Stomach (tissue), 9 donors: ENCODE results near the gene CXCR5. TPM values are rescaled to one million over a fixed set of nuclear protein-coding genes. Genes with fewer than 3 reads are reported as not detected.
A peak's percentile ranks its signal among the peaks of the same experiment; 100 is the strongest.

Experiments used
- DNase-seq, 2 donors: peaks; one replicate each; pipeline versions ENCODE4 v3.0.0 to v3.0.0-alpha.2; 2013 to 2019
- H3K27ac ChIP-seq, 5 donors: fragments of 200-600 bp in 4 of 5; sonication (generic) in 4 of 5; one replicate each; pipeline ENCODE4 v1.5.1; 2013 to 2019; ENCODE audit warnings: mild to moderate bottlenecking in 1 of 5, moderate library complexity in 1 of 5
- H3K27me3 ChIP-seq, 3 donors: fragments of 200-600 bp; sonication (generic); one replicate each; pipeline ENCODE4 v1.5.1; 2017 to 2019; ENCODE audit warnings: mixed run types in 1 of 3
- H3K36me3 ChIP-seq, 4 donors: fragments of 200-600 bp; sonication (generic); 1 replicate in 3 of 4; 2 replicates in 1 of 4; pipeline ENCODE4 v1.5.1; 2016 to 2019
- H3K4me1 ChIP-seq, 4 donors: fragments of 200-600 bp; sonication (generic); one replicate each; pipeline ENCODE4 v1.5.1; 2016 to 2019
- H3K4me3 ChIP-seq, 4 donors: fragments of 200-600 bp; sonication (generic) in 3 of 4; one replicate each; pipeline ENCODE4 v1.5.1; 2016 to 2019; ENCODE audit warnings: mild to moderate bottlenecking in 1 of 4
- H3K9me3 ChIP-seq, 4 donors: fragments of 200-600 bp; sonication (generic); one replicate each; pipeline ENCODE4 v1.5.1; 2016 to 2019
- EP300 ChIP-seq: sonication (generic); formaldehyde crosslinking; IDR thresholded peaks from one replicate; pipeline ENCODE4 v1.6.1; 2017; ENCODE audit warnings: antibody characterized with exemption
- POLR2A ChIP-seq, 4 donors: fragments of 450-650 bp; IDR thresholded peaks; one replicate each; pipeline ENCODE4 v1.6.1; 2016; ENCODE audit warnings: antibody characterized with exemption in 4 of 4, control low read depth in 2 of 4, mild to moderate bottlenecking in 1 of 4, moderate library complexity in 1 of 4
- POLR2AphosphoS5 ChIP-seq, 3 donors: sonication (generic); formaldehyde crosslinking; IDR thresholded peaks; one replicate each; pipeline ENCODE4 v1.6.1; 2016; ENCODE audit warnings: antibody characterized with exemption in 3 of 3
- WGBS, 5 donors: extraction: QIAGEN DNeasy Blood & Tissue Kit in 3 of 5; methylation state at CpG; one replicate each; pipeline versions ENCODE4 v1.1.5 to v1.1.7; 2013 to 2018; 5-methylcytosine and 5-hydroxymethylcytosine counted together
- intact Hi-C: fragments of 100-400 bp; cut with DNase I; formaldehyde crosslinking; loops from one replicate; pipeline ENCODE4 v1.15.1; 2023; ENCODE audit warnings: low total_unique reads
- polyA plus RNA-seq, 3 donors: library from polyadenylated mRNA; stranded (reverse); fragments of 200-250 nt; gene quantifications; one replicate each; pipeline ENCODE4 v1.2.3, GENCODE V29; 2013
- total RNA-seq, 5 donors: library from RNA; depleted of rRNA; stranded (reverse); fragments of >200 nt; gene quantifications; one replicate each; pipeline versions ENCODE4 v1.1.0 to v1.2.3, GENCODE V29; 2014 to 2016
- TF ChIP-seq, protein P1 (sequence below), 7 experiments: fragments of 450-650 bp in 4 of 7; fragments of 200-600 bp in 3 of 7; sonication (generic) in 3 of 7; IDR thresholded peaks; one replicate each; pipeline ENCODE4 v1.5.1; 2016 to 2019; ENCODE audit warnings: antibody characterized with exemption in 7 of 7, control low read depth in 2 of 7, mild to moderate bottlenecking in 1 of 7
- donor health status: healthy with polysubstance abuse.
- donor health status: Bipolar disorder and iron deficiency.
- donor health status: healthy.

The CXCR5 gene
- total and polyA plus RNA-seq, 8 donors: 0.12 to 0.60 (median 0.15) TPM; not detected in 4

DNA sequence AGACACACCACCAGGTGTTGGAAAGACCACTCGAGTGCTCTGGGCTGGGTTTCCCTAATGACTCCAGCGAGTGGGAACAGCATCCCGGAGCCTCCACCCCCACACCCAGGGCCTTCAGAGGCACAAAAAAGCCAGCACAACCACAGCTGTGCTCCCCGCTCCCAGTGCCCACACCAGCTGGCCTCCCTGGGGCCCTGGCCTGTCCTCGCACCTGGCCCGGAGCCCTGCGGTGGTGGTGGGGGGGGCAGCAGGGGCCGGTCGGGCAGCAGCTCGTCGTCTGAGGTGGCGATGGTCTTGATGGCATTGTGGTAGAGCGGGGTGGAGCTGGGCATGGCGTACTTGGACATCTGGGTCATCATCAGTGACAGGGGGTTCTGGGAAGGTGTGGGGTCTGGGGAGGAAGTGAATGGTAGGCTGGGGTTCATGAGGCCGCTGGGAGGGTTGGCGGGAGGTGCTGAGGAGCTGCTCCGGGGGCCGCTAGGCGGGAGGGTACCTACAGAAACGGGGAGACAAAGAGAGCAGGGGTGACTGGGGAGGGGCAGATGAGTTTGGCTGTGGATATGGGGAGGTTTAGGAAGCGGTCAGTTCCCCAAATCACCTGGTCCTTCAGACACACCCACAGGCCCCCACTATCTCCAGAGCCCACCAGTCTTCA, 16.1 kb downstream of the CXCR5 start:
- TF ChIP-seq, protein P1, sequence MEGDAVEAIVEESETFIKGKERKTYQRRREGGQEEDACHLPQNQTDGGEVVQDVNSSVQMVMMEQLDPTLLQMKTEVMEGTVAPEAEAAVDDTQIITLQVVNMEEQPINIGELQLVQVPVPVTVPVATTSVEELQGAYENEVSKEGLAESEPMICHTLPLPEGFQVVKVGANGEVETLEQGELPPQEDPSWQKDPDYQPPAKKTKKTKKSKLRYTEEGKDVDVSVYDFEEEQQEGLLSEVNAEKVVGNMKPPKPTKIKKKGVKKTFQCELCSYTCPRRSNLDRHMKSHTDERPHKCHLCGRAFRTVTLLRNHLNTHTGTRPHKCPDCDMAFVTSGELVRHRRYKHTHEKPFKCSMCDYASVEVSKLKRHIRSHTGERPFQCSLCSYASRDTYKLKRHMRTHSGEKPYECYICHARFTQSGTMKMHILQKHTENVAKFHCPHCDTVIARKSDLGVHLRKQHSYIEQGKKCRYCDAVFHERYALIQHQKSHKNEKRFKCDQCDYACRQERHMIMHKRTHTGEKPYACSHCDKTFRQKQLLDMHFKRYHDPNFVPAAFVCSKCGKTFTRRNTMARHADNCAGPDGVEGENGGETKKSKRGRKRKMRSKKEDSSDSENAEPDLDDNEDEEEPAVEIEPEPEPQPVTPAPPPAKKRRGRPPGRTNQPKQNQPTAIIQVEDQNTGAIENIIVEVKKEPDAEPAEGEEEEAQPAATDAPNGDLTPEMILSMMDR (IDR thresholded peaks at IDR 0.05): no peak
- TF ChIP-seq EP300: no peak
- no peak for TF ChIP-seq POLR2A (IDR thresholded peaks at IDR 0.05)
- no peak for TF ChIP-seq POLR2AphosphoS5 (IDR thresholded peaks at IDR 0.05)
- Histone ChIP-seq H3K27ac (peak overlapping the region in 2 of 5 donors; percentile 32 to 58), H3K27me3 (no peaks in the 10 kb centered on the region), H3K9me3 (no peaks in the 10 kb centered on the region), H3K36me3 (peaks cover 65 to 85% (median 80%) of the 10 kb centered on the region in 4 donors), H3K4me1 (peaks cover 0 to 57% (median 29%) of the 10 kb centered on the region in 4 donors), H3K4me3 (no peak overlapping the region)
- WGBS, 5 donors: 71 to 85% (median 79%) methylated on average over 20 to 21 of the region's 21 CpGs
- no peak for DNase-seq
- intact Hi-C loops: no loop called here

- intact Hi-C loops: no loop called here
- Histone ChIP-seq H3K4me3 (no peak overlapping the region), H3K9me3 (no peaks in the 10 kb centered on the region), H3K36me3 (peaks cover 73 to 94% (median 89%) of the 10 kb centered on the region in 4 donors), H3K4me1 (peaks cover 0 to 48% (median 25%) of the 10 kb centered on the region in 4 donors), H3K27me3 (no peaks in the 10 kb centered on the region), H3K27ac (peak overlapping the region in 2 of 5 donors; percentile 32 to 58)
- TF ChIP-seq POLR2A (IDR thresholded peaks at IDR 0.05) (no peak), EP300 (no peak)
- 84 to 94% (median 93%) methylated on average over 20 to 29 of the region's 29 CpGs for WGBS, 5 donors
- DNase-seq: no peak
Measured at GRCh38 chr11:118900535-118901384, 17.1 kb downstream of the CXCR5 start.

GRCh38 chr11:118901494-118902335, 18.0 kb downstream of the CXCR5 start:
- peaks cover under 1 to 42% (median 19%) of the 10 kb centered on the region in 4 donors for H3K4me1 ChIP-seq
- H3K4me3 ChIP-seq: no peak overlapping the region
- peak in 1 of 2 donors; percentile 25 for DNase-seq
- no peaks in the 10 kb centered on the region for H3K9me3 ChIP-seq
- H3K27ac ChIP-seq: no peak overlapping the region
- WGBS, 5 donors: 80 to 89% (median 88%) methylated on average over 15 to 31 of the region's 31 CpGs
- intact Hi-C loops: no loop called here
- H3K36me3 ChIP-seq: peaks cover 81 to 99% (median 99%) of the 10 kb centered on the region in 4 donors
- H3K27me3 ChIP-seq: no peaks in the 10 kb centered on the region
- TF ChIP-seq POLR2A (IDR thresholded peaks at IDR 0.05): no peak
- TF ChIP-seq POLR2AphosphoS5 (IDR thresholded peaks at IDR 0.05): no peak
- TF ChIP-seq, protein P1 (IDR thresholded peaks at IDR 0.05): no peak
- TF ChIP-seq EP300: no peak

- WGBS, 5 donors: 86 to 91% (median 89%) methylated on average over 25 to 37 of the region's 37 CpGs
- TF ChIP-seq POLR2AphosphoS5 (IDR thresholded peaks at IDR 0.05) (no peak), EP300 (no peak), POLR2A (IDR thresholded peaks at IDR 0.05) (no peak)
- TF ChIP-seq, protein P1 (IDR thresholded peaks at IDR 0.05): no peak
- Histone ChIP-seq H3K4me1 (peaks cover 8 to 42% (median 22%) of the 10 kb centered on the region in 4 donors), H3K9me3 (no peaks in the 10 kb centered on the region), H3K27me3 (no peaks in the 10 kb centered on the region), H3K36me3 (peaks cover 81 to 100% (median 99%) of the 10 kb centered on the region in 4 donors), H3K27ac (no peak overlapping the region), H3K4me3 (no peak overlapping the region)
- intact Hi-C loops: no loop called here
- no peak for DNase-seq
Measured at GRCh38 chr11:118902336-118903203, 18.9 kb downstream of the CXCR5 start.
